ENCODE data around the gene EPHA8.

DNA sequence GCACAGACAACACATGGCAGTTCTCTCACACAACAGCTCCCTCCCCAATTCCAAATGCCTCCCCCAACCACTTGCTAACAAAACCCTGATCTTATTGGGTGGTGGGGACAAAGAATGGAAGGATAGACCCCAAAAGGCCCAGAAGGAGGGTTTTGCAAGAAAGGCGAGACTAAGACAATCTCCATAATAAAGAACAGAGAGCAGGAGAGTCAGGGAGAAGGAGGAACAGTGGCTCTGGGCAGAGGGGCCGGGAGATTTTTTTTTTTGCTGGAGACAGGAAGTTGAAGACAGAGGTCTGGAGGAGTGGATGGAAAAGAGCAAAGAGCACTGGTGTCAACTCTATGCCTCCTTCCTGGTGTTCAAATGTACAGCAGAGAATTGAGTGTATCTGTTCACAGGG lies 66.6 kb downstream of the EPHA8 start:
- TF ChIP-seq, protein P1, sequence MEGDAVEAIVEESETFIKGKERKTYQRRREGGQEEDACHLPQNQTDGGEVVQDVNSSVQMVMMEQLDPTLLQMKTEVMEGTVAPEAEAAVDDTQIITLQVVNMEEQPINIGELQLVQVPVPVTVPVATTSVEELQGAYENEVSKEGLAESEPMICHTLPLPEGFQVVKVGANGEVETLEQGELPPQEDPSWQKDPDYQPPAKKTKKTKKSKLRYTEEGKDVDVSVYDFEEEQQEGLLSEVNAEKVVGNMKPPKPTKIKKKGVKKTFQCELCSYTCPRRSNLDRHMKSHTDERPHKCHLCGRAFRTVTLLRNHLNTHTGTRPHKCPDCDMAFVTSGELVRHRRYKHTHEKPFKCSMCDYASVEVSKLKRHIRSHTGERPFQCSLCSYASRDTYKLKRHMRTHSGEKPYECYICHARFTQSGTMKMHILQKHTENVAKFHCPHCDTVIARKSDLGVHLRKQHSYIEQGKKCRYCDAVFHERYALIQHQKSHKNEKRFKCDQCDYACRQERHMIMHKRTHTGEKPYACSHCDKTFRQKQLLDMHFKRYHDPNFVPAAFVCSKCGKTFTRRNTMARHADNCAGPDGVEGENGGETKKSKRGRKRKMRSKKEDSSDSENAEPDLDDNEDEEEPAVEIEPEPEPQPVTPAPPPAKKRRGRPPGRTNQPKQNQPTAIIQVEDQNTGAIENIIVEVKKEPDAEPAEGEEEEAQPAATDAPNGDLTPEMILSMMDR (conservative IDR thresholded peaks at IDR 0.05; ENCODE audit: low read depth, low read length) = no peak
- TF ChIP-seq EZH2 (IDR thresholded peaks at IDR 0.05; ENCODE audit: low read length, unreplicated experiment) = no peak

All from PC-3 (cell line).